KMS-11 (cell line): ENCODE data around the gene CDH4.

Experiments
- H2AFZ ChIP-seq: fragments of 200-600 bp; sonication (generic); 2 replicates; pipeline ENCODE4 v1.6.1; 2016; ENCODE audit warnings: antibody characterized with exemption, mixed run types, low read depth
- H3K27ac ChIP-seq: fragments of 200-600 bp; sonication (generic); 2 replicates; pipeline ENCODE4 v1.6.1; 2016; ENCODE audit warnings: mild to moderate bottlenecking, mixed run types
- H3K27me3 ChIP-seq: fragments of 200-600 bp; sonication (generic); 2 replicates; pipeline ENCODE4 v1.6.1; 2017; ENCODE audit warnings: mild to moderate bottlenecking, low read depth, mixed run types, moderate library complexity; ENCODE audit not compliant: insufficient read depth
- H3K36me3 ChIP-seq: fragments of 200-600 bp; sonication (generic); 2 replicates; pipeline ENCODE4 v1.6.1; 2017; ENCODE audit warnings: mild to moderate bottlenecking, mixed run types; ENCODE audit not compliant: insufficient read depth
- H3K4me1 ChIP-seq: fragments of 200-600 bp; sonication (generic); 2 replicates; pipeline ENCODE4 v1.6.1; 2016; ENCODE audit warnings: mild to moderate bottlenecking, low read depth, mixed run types; ENCODE audit not compliant: poor library complexity, severe bottlenecking
- H3K4me2 ChIP-seq: fragments of 200-600 bp; sonication (generic); 2 replicates; pipeline ENCODE4 v1.7.0; 2016; ENCODE audit warnings: mild to moderate bottlenecking, mixed run types
- H3K4me3 ChIP-seq: fragments of 200-600 bp; sonication (generic); IDR thresholded peaks from 2 replicates; pipeline ENCODE4 v1.6.1; 2017; ENCODE audit warnings: low read depth, low read length, mixed read lengths; ENCODE audit not compliant: insufficient read depth
- H3K79me2 ChIP-seq: fragments of 200-600 bp; sonication (generic); 2 replicates; pipeline ENCODE4 v1.6.1; 2016; ENCODE audit warnings: low read depth, mixed run types; ENCODE audit not compliant: insufficient read depth
- H3K9ac ChIP-seq: fragments of 200-600 bp; sonication (generic); 2 replicates; pipeline ENCODE4 v1.6.1; 2016; ENCODE audit warnings: mild to moderate bottlenecking, mixed run types
- H4K20me1 ChIP-seq: fragments of 200-600 bp; sonication (generic); 2 replicates; pipeline ENCODE4 v1.6.1; 2016; ENCODE audit warnings: mild to moderate bottlenecking, mixed run types; ENCODE audit not compliant: insufficient read depth
- TF ChIP-seq, protein P1 (sequence below): fragments of 200-600 bp; sonication (generic); conservative IDR thresholded peaks from 2 replicates; pipeline ENCODE4 v1.6.1; 2017; ENCODE audit warnings: low read depth, mild to moderate bottlenecking, antibody characterized with exemption, low read length, moderate library complexity, mixed read lengths

The CDH4 gene

DNA sequence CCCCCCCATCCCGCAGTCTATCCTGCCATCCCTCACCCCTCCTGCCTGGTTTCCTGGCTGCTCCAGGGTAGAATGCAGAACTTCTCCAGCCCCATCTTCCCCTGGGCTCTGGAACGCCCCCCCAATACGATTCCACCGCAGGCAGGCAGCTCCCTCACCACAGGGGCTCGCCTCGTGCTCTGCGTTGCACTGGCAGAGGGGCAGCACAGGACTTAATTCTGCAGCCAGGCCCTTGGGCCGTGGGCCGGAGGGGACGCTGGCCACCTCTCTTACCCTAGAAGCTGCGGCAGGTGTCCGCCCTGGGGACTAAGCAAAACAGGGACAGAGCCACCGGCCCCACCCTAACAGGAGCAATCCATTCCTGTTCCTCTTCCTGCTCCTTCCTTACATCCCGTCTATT, 263.9 kb downstream of the CDH4 start:
- no peak overlapping the region for H3K9ac ChIP-seq

GRCh38 chr20:61516346-61517208, 264.5 kb downstream of the CDH4 start:
- TF ChIP-seq, protein P1, sequence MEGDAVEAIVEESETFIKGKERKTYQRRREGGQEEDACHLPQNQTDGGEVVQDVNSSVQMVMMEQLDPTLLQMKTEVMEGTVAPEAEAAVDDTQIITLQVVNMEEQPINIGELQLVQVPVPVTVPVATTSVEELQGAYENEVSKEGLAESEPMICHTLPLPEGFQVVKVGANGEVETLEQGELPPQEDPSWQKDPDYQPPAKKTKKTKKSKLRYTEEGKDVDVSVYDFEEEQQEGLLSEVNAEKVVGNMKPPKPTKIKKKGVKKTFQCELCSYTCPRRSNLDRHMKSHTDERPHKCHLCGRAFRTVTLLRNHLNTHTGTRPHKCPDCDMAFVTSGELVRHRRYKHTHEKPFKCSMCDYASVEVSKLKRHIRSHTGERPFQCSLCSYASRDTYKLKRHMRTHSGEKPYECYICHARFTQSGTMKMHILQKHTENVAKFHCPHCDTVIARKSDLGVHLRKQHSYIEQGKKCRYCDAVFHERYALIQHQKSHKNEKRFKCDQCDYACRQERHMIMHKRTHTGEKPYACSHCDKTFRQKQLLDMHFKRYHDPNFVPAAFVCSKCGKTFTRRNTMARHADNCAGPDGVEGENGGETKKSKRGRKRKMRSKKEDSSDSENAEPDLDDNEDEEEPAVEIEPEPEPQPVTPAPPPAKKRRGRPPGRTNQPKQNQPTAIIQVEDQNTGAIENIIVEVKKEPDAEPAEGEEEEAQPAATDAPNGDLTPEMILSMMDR, result no peak
- Histone ChIP-seq H3K9ac (no peak overlapping the region), H2AFZ (no peak overlapping the region), H3K4me2 (no peak overlapping the region), H3K79me2 (no peaks in the 10 kb centered on the region), H3K27me3 (peaks cover 11% of the 10 kb centered on the region), H3K27ac (no peak overlapping the region), H3K4me3 (no peak overlapping the region), H3K36me3 (no peaks in the 10 kb centered on the region), H3K4me1 (no peaks in the 10 kb centered on the region), H4K20me1 (no peaks in the 10 kb centered on the region)

More for the DNA sequence above, 263.9 kb downstream of the CDH4 start:
- Histone ChIP-seq H4K20me1 (no peaks in the 10 kb centered on the region), H3K4me3 (no peak overlapping the region), H3K4me2 (no peak overlapping the region), H3K27me3 (peaks cover 10% of the 10 kb centered on the region), H2AFZ (no peak overlapping the region), H3K79me2 (no peaks in the 10 kb centered on the region), H3K27ac (no peak overlapping the region), H3K36me3 (no peaks in the 10 kb centered on the region), H3K4me1 (no peaks in the 10 kb centered on the region)
- TF ChIP-seq, protein P1, result no peak

GRCh38 chr20:61517419-61517818, 265.4 kb downstream of the CDH4 start:
- Histone ChIP-seq H3K4me3 (no peak overlapping the region), H3K36me3 (no peaks in the 10 kb centered on the region), H3K27me3 (peaks cover 9% of the 10 kb centered on the region; the same call in 1 of the 2 replicates), H3K79me2 (no peaks in the 10 kb centered on the region), H3K9ac (no peak overlapping the region), H2AFZ (no peak overlapping the region), H3K4me1 (no peaks in the 10 kb centered on the region), H3K4me2 (no peak overlapping the region), H3K27ac (no peak overlapping the region), H4K20me1 (no peaks in the 10 kb centered on the region)
- TF ChIP-seq, protein P1, result no peak

DNA sequence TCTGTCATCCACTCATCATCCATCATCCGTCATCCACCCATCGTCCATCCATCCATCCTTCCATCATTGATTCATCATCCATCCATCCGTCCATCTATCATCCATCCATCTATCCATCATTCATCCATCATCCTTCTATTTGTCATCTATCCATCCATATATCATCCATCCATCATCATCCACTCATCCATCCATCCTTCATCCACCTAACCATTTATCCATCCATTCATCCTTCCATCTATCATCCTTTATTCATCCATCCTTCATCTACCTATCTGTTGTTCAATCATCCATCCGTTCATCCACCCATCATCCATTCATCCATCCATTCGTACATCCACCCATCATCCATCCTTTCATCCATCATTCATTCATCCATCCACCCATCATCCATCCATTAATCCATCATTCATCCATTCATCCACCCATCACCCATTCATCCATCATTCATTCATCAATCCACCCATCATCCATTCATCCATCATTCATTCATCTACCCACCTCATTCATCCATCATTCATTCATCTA, 266.4 kb downstream of the CDH4 start:
- TF ChIP-seq, protein P1, result no peak
- Histone ChIP-seq H3K4me3 (no peak overlapping the region), H2AFZ (no peak overlapping the region), H3K27ac (no peak overlapping the region), H3K36me3 (no peaks in the 10 kb centered on the region), H3K4me2 (no peak overlapping the region), H3K27me3 (peaks cover 6% of the 10 kb centered on the region; the same call in 1 of the 2 replicates), H3K9ac (no peak overlapping the region), H3K4me1 (no peaks in the 10 kb centered on the region), H3K79me2 (no peaks in the 10 kb centered on the region), H4K20me1 (no peaks in the 10 kb centered on the region)
